ENCODE results near the gene NSD1.
A peak's percentile ranks its signal among the peaks of the same experiment; 100 is the strongest.

Gene NSD1

DNA sequence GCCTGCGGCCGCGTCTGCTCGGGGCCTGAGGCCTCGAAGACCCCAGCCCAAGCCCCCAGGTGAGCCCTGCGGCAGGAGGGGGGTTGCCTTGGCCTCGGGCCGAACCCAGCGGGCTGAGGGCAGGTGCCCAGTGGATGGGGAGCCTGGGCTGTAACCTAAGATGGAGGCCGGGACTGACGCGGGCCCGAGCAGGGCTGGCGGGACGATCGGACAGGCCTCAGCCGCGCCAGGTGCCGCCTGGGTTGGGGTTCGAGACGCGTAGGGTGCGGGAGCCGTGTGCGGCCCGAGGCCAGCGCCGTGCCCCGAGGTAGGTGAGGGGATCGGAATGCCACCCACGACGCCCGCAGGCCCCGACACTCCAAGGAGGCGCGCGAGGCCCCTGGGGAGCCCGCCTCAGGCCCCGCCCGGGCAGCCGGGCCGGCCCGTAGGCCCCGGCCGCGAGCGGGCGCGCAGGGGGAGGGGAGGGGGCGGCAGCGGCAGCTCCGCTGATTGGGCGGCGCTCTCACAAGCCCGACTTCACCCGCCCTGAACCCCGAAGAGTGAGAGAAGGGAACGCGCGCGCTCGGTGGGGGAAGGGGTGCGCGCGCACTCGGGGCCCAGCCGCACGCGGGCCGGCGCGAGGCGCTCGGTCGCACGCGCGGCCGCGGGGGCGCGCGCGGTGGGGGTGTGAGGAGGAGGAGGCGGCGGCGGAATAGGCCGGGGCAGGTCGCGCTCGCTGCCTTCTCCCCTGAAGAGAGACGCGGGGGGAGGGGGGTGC is at the start of gene NSD1:
Gene NSD1 (plus strand): TSS at position 678 of the 757 bp plus-strand sequence. CDS start 1,331 bp downstream, outside the sequence.
- peak; percentile 66 for DNase-seq

GRCh38 chr5:177084175-177084574 is 49.4 kb upstream of the NSD1 start:
- no peak for DNase-seq

GRCh38 chr5:177085985-177086653 is 47.5 kb upstream of the NSD1 start:
- DNase-seq = no peak

- no peak for DNase-seq
These were observed 46.7 kb upstream of the NSD1 start, which contains the start of gene FGFR4 for GRCh38 chr5:177086654-177087397. TSS of gene FGFR4 (plus strand) at chr5:177086915. CDS start at chr5:177089603, 2,688 bp downstream.

GRCh38 chr5:177087398-177088005 is 46.1 kb upstream of the NSD1 start:
- DNase-seq = no peak

DNA sequence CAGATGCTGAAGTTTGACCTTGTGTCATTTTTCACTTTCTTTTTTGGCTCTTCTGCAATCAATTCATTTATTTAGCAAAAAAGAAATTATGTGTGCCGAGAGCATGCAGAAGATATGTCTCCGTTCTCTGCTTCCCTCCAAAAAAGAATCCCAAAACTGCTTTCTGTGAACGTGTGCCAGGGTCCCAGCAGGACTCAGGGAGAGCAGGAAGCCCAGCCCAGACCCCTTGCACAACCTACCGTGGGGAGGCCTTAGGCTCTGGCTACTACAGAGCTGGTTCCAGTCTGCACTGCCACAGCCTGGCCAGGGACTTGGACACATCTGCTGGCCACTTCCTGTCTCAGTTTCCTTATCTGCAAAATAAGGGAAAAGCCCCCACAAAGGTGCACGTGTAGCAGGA is 44.4 kb upstream of the NSD1 start:
- no peak for DNase-seq

GRCh38 chr5:177089825-177090641 is 43.5 kb upstream of the NSD1 start:
- no peak for DNase-seq

DNA sequence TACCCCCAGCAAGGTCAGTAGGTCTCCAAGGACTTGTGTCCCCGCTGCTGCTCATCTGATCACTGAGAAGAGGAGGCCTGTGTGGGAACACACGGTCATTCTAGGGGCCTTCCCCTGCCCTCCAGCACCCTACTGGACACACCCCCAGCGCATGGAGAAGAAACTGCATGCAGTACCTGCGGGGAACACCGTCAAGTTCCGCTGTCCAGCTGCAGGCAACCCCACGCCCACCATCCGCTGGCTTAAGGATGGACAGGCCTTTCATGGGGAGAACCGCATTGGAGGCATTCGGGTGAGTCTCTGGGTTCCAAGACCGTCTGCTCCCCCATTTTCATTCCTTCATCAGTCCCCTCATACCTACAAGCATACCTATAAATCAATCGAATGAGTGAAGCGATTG is 42.8 kb upstream of the NSD1 start:
- no peak for DNase-seq

DNA sequence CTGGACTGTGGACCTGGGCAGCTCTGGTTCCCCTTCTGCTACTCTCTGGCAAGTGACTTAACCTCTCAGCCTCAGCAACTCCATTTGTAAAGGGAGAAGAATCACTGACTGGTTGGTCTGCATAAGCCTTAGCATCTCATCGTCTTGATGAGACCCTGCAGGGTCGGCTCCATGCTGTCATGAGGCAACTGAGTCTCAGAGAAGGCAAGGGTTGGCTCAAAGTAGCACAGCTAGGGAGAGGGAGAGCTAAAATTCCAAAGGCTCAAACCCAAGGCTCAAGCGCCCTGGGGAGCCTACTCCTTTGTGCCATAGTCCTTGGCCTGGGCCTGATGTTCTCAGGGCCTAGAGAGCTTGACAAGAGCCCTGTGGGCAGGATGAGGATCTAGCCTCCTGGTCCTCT is 42.3 kb upstream of the NSD1 start:
- DNase-seq = no peak

GRCh38 chr5:177092178-177093081 is 41.1 kb upstream of the NSD1 start:
- no peak for DNase-seq

DNA sequence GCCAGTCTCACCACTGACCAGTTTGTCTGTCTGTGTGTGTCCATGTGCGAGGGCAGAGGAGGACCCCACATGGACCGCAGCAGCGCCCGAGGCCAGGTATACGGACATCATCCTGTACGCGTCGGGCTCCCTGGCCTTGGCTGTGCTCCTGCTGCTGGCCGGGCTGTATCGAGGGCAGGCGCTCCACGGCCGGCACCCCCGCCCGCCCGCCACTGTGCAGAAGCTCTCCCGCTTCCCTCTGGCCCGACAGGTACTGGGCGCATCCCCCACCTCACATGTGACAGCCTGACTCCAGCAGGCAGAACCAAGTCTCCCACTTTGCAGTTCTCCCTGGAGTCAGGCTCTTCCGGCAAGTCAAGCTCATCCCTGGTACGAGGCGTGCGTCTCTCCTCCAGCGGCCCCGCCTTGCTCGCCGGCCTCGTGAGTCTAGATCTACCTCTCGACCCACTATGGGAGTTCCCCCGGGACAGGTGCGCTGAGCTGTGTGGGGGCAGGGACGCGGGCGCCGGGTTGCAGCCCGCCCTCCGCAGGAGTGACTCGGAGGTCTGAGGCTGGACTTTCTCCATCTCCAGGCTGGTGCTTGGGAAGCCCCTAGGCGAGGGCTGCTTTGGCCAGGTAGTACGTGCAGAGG is 40.4 kb upstream of the NSD1 start:
- no peak for DNase-seq

DNA sequence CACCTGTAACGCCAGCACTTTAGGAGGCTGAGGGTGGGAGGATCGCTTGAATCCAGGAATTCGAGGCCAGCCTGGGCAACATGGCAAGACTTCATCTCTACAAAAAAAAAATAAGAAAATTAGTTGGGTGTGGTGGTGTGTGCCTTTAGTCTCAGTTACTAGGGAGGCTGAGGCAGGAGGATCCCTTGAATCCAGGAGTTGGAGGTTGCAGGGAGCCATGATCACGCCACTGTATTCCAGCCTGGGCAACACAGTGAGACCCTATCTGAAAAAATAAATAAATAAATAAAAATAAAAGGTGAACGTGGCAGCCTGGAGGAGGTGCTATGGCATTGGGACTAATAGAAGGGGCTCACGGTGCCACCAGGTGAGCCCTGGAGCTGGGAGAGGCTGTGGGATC is 39.8 kb upstream of the NSD1 start:
- DNase-seq = no peak

DNA sequence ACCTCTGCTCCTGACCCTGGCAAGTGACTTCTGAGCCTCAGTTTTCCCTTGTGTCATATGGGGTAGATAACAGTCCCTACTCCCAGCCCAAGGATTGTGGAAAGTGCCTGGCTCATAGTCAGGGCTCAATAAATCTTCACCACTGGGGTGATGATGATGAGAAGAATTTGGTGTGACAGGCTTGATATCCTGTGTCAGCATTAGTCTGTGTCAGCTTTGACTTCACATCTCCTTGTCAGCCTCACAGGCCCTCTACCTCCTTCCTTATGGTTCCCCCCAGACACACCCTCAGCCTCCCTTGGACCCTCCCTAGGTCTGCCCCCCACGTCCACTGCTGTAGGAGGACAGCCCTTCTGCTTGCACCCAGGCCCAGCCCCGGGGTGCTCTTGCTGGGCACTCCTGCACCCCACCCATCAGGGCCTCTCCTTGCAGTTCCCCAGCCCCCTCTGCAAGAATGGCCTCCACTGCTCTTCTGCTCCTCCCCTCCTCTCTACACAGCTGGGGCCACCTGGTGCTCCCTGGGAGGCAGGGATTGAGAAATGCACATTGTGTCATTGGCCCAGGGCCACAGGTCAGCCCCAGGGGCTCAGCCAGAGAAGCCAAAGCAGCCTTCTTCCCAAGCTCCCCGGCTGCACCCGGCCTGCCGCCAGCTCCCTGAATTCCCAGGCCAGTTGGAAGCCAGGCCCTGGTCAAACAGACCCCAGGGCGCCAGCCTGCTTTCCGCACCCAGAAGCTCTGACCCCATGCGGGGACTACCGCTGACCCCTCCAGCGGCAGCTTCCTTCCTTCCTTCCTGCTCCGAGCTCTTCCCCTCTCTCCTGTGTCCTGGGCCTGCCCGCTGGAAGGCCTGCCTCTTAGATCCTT is 39.1 kb upstream of the NSD1 start:
- DNase-seq = no peak

DNA sequence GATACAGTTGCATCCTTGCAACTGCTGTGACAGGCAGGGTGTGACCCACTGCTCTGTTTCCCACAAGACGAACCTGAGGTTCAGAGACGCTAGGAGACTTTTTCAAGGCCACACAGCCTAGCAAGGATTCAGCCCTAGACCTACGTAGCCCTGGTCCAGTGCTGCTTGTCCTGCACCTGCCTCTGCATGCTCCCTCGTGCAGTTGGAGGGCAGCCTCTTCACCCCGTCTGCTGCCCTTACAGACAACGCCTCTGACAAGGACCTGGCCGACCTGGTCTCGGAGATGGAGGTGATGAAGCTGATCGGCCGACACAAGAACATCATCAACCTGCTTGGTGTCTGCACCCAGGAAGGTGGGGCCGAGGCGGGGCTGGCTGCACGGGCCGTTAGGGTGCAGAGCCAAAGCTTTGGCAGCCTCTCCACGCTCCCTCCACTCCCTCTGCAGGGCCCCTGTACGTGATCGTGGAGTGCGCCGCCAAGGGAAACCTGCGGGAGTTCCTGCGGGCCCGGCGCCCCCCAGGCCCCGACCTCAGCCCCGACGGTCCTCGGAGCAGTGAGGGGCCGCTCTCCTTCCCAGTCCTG is 38.4 kb upstream of the NSD1 start:
- no peak for DNase-seq

DNA sequence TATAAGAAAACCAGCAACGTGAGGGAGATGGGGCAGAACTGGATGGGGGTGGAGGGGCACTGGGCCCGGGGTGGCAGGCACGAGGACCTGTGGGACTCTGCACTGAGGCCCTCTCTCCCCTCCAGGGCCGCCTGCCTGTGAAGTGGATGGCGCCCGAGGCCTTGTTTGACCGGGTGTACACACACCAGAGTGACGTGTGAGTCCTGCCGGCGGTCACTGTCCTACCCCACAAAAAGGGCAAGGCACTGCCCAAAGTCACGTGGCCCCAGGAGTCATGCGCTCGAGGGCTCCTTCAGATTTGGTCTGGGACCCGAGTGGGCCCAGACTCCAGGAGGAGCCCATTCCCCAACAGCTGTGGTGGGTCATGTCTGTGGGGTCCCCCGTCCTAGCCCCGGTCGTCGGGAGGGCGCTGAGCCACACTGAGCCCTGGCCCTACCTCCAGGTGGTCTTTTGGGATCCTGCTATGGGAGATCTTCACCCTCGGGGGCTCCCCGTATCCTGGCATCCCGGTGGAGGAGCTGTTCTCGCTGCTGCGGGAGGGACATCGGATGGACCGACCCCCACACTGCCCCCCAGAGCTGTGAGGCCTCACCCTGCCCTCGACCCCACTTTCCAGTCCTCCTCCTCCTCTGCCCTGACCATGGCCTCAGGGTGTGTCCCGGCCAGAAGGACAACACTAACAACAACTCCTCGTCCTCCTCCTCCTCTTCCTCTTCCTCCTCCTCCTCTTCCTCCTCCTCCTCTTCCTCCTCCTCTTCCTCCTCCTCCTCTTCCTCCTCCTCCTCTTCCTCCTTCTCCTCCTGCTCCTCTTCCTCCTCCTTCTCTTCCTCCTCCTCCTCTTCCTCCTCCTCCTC is 37.2 kb upstream of the NSD1 start:
- no peak for DNase-seq

DNA sequence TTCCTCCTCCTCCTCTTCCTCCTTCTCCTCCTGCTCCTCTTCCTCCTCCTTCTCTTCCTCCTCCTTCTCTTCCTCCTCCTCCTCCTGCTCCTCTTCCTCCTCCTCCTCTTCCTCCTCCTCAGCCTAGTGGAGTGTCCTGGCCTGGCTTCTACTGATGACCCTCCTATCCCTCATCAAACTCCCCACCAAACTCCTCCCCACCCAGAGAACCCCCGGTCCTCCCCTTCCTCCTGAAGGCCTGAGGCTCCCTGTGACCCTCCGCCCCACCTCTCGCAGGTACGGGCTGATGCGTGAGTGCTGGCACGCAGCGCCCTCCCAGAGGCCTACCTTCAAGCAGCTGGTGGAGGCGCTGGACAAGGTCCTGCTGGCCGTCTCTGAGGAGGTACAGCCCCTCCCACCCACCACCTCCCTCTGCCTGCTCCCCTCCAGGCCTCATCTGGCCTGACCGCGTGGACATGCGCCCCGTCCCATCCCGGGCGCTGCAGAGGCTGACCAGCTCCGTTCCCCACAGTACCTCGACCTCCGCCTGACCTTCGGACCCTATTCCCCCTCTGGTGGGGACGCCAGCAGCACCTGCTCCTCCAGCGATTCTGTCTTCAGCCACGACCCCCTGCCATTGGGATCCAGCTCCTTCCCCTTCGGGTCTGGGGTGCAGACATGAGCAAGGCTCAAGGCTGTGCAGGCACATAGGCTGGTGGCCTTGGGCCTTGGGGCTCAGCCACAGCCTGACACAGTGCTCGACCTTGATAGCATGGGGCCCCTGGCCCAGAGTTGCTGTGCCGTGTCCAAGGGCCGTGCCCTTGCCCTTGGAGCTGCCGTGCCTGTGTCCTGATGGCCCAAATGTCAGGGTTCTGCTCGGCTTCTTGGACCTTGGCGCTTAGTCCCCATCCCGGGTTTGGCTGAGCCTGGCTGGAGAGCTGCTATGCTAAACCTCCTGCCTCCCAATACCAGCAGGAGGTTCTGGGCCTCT is 36.3 kb upstream of the NSD1 start:
- no peak for DNase-seq

DNA sequence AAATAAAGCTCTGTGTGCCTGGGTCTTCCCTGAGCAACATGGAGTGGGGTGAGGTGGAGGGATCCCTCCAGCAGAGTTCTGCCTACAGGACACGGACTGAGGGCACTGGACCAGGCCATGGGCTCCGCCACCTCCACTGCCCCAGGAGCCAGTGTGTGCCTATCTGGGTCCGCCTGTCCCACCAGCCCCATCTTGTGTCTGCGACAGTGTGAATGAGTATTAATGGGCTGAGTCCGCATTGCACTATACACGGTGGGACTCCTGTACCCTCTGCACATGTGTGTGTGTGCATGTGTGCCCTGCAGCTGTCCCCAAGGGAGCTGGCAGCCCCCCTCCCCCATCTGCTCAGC is 35.5 kb upstream of the NSD1 start:
- no peak for DNase-seq

All from NCI-H2107 (cell line).